Activated CD8-positive, alpha-beta memory T cell treated with anti-CD3 and anti-CD28 coated beads for 4 hours (primary cell): ENCODE data around the gene USH2A.

Experiments used
- DNase-seq, 2 donors: peaks; one replicate each; pipeline ENCODE4 v3.0.0-alpha.2; 2020; ENCODE audit warnings: low read depth in 2 of 2

Gene USH2A

DNA sequence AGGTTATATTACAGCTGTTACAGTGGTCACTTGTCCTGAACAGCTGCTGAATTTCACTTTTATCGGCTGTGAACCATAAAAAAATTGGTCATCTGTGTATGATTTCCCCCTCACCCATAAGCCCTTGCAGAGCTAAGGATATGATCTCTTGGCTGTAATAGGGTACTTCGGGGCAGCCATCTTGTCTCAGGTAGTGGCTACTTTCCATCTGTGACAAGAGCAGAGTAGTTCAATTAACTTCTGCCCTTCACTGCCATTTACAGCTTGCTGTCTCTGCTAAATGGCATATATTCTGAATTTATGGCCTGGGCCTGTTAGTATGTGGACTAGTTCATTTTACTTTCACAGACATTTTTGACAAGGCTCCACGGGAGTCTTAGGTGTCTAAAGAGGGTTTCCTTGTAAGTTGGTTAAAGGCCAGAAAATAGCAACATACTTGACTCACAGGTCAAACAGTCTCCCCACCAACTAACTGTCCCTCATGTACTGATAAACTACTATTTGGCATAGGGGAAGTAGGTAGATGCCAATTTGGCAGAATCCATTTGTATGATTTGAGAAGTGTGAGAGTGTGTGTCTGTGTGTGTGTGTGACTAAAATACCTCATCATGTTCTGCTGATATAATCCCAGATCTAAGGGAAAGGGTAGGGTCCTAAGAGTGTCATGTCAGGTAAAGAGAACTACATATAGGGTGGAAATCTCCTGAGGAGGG lies 704.5 kb downstream of the USH2A start:
- DNase-seq = no peak

DNA sequence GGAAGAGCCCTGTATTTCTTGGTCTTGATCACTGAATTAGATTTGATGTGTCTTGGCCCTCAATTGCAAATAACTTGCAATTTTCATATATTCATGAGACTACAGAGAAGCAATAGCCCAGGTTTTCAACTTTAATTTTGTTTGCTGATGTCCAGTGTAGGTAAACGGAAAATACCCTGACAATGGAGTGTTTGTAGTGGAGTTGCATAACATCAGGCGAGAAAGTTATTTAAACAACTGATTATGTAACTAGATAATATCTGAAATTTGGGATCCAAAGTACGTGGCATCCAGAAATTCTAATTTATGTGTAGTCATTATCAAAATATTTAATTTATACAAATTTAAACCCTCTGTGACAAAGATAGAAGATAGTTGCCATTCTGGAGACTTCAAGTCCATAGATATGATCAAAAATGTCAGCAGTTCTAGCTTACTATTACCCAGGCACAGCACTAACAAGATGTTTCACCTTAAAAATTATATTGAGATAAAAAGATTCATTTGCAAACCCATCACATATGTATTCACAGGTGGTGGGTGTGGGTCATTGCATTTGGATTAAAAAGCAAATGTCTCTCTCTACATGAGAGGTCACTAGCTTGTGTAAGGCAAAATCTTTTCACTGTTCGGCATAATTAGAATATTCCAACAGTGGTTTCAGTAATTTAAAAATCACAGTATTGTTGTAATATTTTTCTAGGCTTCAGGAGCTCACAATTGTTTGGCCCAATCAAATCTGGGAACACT lies 705.4 kb downstream of the USH2A start:
- no peak for DNase-seq

DNA sequence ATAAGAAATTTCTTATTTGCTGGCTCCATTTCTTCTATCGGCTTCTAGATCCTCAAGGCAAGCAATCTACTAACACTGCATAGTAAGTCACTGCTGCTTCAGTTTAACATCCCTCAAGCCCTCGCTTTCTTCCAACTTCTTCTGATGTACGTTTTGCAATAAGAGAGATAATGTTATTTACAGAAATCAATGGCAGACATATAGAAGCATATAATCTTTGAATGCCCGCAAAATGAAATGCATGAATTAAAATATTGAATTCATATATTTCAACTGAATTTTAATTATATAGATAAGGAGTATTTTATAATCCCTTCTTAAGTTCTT lies 712.4 kb downstream of the USH2A start:
- DNase-seq = no peak

DNA sequence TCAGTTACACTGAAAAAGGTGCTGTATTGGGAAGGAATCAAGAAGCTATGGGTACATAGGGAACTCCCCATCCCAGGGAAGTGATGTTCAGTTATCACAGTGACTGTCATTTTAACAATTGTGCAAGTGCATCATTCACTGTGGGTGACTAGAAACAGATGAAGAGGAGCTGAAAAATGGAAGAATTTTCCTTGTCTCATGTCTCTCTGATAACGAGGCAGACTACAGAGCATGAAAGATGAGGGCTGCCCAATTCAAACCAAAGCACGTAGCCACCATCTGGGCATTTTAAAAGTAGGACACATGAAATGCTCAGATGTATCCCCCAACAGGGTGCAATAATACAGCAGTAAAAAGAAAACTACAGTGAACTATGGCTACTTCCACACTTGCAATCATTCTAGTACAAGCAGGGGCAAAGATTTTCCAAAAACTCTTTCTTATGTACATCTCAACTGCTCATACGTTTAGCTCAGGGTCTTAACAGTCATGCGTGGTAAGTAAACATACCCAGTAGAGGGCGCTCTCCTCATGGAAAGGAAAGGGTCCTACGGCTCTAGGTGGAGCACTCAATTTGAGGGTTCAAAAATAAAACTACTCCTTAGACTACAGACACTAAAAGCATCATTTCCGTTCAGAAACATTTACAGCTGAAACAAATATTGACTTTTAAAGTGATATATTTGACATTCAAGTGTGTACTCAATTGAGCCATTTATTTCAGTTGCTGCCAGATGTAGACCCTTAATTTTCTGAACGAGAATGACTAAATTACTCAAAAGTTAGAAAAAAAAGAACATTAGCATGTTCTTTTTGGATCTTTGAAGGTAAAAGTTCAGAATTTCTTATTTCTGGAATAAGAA lies 713.0 kb downstream of the USH2A start:
- DNase-seq = no peak

DNA sequence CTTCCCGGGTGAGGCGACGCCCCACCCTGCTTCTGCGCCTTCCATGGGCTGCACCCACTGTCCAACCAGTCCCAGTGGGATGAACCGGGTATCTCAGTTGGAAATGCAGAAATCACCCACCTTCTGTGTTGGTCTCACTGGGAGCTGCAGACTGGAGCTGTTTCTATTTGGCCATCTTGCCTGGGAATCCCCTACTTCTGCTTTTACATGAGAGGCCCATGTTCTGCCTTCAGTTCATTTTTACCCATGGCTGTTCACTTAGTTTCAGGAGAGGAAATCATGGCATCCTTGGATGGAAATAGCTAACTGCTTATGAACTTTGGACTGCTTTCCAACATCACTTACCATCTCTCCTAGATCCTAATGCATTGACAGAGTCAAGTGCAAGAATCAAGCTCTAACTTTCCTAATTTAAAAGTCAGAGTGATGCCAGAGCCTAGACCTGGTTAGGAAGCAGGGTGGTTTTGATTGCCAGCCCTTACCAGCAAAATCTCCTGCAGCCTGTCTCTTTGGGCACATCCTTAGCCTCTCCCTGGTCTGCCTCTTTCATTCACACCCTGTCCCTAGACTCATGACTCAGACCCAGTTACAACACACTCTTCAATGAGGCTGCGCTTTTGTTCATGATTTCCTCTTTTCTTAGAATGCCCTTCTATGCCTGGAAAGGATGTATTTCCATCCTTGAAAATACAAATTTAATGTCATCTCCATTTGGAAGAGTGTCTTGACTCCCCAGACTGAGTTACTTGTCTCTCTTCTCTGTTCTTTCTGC lies 719.0 kb downstream of the USH2A start:
- no peak for DNase-seq

DNA sequence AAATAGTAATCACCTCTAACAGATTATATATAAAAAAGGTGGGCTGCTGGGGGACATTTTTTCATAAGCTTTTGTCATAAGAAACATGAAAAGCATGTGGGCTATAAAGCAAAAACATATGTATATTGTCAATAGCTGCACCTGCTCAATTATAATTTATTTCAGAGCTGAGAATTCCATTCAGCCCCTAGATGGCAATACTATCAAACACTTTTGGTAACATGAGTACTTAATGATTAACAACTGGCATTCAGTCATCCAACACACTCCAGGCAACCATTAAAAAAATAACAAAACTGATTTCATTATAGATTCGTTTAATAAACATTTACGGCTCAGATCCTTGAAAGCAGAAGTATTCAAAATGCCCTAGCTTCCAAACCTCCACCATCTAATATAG lies 741.0 kb downstream of the USH2A start:
- no peak for DNase-seq

DNA sequence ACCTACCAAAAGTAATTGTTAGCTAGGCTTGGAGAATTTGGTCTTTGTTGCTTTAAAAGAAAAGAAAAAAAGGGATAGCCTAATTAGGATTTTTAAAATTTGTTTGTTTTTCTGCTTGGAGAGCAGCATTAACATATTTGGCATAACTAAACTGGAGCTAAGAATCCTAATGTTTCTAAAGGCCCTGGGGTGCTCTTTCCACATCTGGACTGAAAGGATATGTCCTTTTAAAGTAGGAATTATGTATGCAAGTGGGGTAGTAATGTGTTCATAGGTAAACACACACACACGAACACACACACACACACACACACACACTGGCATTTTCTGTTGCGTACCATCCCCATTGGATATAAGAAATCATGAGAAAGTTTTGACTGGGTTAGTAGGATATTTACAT lies 742.2 kb downstream of the USH2A start:
- no peak for DNase-seq

DNA sequence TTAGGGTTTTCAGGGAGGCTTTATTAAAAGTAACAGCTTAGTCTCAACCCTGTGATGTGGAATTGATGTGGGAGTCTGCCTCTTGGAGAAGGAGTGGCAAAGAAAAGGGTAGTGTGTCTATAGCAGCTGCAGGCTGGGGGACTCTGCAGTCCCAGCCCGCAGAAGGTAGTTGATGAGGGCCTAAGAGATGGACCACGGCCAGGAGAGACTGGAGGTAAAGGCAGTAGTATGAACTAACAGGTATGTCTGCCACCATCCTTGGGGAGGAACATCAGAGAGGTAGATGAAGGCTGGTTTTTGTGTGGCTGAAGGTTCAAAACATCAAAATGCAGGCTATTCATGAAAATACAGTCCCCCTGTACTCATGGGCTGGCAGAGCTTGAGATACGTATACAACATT lies 744.0 kb downstream of the USH2A start:
- no peak for DNase-seq

DNA sequence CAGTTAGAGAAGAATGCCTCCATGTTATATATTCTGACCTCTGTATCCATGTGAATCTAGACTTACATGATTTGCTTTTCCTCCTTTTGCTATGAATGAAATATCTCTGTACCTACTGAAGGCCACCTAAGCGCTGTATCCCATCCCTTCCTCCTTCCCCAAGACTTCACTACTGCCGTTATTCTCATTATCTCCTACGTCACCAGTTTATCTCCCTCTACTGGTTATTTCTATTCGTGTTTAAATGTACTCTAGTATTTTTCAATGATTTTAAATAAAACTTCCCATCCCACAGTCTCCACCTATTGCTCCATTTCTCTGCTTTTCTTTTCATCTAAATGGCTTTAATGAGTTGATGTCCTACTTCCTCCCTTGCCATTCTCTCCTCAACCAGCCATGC lies 746.1 kb downstream of the USH2A start:
- no peak for DNase-seq

DNA sequence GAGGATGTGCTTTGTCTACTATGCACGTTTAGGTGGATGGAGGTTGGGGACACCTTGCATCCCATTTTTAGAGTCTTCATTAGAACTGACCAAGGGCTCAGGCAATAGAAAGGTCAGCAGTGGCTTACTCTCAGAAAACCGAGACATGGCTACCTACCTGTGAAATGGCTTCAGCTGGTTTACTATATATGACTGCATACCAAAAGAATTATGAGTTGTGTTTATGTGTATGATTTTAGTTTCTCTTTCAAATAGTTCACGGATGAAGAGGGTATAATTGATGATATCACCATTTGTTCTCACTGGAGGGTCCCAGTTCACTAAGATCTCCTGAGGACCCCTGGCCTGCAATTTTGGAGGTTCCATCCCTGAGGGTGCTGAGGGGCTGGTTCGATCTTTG lies 749.3 kb downstream of the USH2A start:
- no peak for DNase-seq

DNA sequence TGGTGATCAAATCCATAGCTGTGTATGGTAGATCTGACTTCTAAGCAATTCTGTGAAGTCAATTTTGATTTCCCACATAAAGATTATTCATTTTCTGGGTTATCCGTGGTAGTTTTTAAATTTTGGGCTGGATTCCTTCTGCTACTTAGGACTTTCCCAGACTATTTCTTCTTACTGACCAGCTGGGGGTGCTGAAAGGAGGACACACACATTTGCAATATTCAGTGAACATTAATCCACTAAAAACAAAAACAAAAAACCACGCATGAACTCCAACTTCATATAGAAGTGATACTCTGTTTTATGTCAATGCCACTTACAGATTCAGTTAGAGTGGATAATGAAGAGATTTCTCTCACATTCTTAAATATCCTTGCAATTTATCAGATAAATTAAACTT lies 750.8 kb downstream of the USH2A start:
- no peak for DNase-seq

DNA sequence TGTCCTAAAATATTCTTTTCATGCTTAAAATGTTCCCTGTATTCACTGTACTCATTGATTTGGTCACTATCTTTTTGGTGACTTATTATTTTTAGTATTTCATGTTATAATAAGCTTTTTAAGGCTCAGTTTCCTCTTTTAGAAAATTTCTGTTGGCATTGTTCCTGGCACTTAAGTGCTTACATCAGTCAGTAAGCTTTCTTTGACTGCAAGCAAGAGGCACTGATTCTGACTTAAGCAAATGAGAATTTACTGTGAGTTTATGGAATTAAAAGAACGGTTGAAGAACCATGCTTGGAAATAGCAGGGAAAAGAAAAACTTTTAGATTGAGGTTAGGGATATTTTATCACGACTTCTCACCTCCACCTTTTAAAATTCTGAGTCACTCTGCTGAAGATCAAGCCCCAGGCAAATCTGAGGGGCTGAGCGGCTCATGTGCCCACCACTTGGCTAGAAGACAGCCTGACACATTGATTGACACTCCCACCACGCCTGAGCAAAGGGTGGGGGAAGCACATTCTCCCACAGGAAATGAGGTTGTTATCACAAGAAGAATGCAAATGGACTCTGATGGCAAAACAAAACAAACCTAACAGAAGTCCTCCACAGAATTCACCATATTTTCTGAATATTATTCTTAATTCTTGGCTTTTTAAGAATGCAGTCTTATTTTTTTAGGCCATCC lies 753.3 kb downstream of the USH2A start:
- no peak for DNase-seq

DNA sequence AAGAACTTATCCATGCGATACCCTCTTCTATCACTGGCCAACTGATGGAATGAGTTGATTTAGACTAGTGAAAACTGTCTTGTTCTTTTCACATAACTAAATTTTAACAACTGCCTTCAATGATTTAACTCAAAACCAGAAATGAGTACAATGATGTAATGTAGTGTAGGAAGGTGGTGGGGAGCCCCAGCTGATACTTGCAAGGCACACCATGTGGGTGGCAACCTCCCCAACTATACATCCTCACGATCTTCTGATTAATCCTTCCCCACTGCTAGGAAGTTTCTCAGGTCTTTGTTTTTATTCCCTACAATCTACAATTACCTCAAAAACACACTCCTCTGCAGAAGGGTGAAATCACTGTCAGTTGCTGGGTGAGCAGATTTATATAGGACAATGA lies 755.5 kb downstream of the USH2A start:
- no peak for DNase-seq

DNA sequence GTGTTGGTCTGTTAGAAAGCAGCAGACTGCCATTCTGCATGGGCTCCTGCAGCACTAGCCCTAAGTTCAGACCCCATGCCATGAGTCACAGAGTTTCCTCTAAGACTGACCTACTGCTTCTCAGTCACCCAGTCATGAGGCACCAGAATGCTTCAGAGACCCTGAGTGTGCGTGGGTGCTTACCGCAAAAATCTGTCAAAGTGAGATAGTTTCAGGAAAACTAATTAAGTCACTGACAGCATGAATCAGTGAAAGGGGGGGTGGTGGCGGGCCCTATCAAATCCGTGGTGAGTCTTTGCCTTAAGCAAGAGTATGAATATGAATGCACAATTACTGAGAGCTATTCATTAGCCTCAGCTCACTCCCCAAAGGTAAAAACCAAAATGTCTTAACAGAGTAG lies 758.0 kb downstream of the USH2A start:
- no peak for DNase-seq

DNA sequence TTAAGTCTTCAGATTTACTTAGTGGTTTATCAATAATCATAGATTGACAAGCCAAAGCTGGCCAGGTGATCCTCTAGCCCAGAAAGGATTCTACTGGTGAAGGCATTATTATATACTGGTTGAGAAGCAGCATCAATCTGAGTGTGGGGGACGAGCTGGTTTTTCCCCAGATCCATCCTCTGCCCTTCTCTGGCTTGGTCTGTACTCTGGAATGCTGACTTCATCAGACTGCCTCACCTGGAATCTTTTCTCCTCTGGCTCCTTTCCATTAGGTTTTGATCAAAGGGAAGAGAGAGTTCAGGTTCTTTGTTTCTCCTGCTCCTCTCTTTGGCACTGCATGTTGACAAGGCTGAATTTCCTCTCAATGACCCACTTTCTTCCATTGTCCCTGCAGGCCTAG lies 762.2 kb downstream of the USH2A start:
- no peak for DNase-seq

DNA sequence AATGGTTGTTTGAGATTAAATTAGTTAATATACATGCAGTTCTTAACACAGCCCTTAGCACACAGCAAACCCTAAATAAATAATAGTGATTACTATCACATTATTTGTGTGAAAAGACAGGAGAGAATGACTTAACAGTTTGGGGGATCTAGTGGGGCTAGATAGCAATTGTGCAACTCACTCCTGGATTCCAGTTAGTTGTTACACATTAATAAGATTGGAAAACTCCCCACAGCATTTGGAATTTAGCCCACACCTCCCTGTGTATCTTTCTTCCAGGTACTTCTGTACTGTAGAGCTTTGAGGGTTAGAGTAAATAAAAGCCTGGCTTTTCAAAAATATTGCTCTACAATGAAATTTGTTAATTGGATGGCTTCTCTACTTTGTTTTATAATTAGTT lies 763.0 kb downstream of the USH2A start:
- no peak for DNase-seq

DNA sequence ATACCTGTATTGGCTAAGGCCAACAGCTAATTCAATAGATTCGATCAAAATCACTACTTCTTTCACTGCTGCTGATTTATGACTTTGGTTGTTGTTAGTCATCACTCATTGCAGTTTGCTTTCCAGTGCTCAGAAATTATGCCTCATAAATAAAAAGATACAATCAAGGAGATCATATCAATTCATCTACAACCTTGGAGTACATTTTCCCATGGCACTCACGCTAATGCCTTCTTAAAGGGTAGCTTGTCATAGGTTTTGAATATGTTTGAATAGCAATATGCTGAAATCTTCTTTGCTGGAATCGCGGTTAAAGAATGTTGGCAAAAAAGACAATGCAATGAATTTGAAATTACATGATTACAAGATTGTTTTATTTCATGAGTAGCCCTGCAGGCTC lies 766.2 kb downstream of the USH2A start:
- no peak for DNase-seq

DNA sequence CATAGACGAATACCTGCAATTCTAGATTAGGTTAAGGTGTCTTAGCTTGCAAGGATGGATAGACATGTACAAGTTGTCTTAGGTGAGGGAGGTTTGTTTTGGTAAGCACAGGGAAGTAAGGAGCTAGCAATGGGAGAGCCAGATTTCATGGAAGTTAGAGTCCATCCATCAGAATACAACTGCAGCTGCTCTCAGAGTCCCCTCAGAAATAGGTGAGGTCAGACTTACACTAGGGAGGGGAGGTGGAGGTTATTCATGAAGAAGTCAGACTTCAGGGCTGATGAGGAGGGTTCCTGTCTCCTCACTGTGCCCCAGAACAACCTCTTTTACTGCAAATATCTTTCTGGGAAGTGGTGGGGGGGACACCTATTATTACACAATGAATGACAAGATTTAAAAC lies 770.9 kb downstream of the USH2A start:
- DNase-seq = no peak

DNA sequence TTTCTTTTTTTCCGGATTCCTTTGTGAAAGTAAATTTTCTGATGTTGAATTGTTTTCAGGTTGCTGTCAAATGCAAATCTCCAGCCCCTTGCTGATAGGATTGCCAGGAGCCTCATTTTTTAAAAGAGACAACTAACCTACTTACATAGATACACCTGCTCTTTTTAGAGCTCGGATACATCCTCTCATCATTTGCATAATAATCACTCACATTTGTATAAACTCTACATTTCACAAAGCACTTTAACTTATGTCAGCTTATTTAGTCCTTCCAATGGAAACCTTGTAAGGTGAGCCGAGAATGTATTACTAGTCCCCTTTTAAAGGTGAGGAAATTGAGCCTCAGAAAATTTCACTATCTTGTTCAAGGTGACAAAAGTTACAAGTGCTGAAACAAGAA lies 771.4 kb downstream of the USH2A start:
- DNase-seq = no peak

DNA sequence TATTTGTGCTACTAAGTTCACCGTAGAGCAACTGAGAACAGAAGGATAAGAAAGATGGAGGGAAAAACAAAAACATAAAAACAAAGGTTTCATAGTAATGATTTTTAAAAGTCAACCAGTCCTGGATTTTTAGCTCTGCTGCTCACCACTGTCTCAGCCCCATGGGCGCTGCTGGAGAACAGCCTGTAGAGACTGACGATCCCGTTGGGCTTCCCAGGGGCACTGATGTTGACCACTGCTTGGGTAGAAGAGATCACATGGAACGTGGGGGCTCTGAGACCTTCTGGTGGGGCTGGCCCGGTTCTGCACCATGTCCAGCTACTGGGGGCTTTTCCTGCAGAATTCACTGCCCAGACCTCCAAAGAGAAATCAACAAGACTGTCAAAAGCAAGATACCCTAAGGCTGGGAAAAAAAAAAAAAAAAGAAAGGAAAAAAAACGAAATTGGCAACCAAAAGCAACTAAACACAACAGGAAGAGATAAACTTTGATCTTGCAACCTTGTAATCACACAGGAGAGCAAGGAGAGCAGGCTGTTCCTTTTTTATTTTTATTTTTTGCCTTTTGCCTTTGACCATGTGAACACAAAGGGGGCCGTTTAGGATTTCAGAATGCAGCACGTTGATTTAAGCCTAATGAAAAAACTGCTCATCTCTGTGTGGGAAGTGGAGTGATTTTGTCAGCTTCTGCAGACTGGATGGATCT lies 772.6 kb downstream of the USH2A start:
- DNase-seq = no peak

DNA sequence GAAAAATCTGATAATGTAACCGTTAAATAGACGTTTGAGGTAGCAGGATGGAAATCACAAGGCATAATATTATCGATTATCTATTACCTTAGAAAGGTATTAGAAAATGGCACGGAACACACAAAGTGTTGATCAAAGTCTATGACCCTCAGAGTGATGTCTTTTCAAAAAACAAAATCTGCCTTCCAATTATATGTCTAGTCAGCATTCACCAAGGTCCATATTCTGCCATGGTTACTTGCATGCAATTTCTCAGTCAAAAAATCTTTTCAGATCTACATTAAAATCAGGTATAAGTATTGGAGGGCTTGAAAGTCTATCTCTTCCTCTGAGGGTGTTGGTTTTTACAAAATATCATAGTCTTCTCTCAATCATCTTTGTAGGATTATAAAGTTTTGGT lies 774.3 kb downstream of the USH2A start:
- no peak for DNase-seq
